Liver (tissue), 9 donors: ENCODE results near the gene TTC28. TPM values are rescaled to one million over a fixed set of nuclear protein-coding genes. Genes with fewer than 3 reads are reported as not detected.

Source experiments
- DNase-seq: peaks from one replicate; pipeline ENCODE4 v3.0.0-alpha.2; 2017; ENCODE audit warnings: low spot score
- H3K27ac ChIP-seq, 2 donors: one replicate each; pipeline ENCODE4 v1.7.0; 2013; ENCODE audit warnings: inconsistent platforms in 2 of 2, low read length in 2 of 2, control low read depth in 1 of 2, low read depth in 1 of 2, mild to moderate bottlenecking in 1 of 2
- H3K27me3 ChIP-seq, 4 donors: one replicate each; pipeline versions ENCODE4 v1.6.1 to v1.7.0; 2013; ENCODE audit warnings: low read length in 3 of 4, inconsistent platforms in 1 of 4, mild to moderate bottlenecking in 1 of 4, moderate library complexity in 1 of 4; ENCODE audit not compliant: control insufficient read depth in 4 of 4, insufficient read depth in 4 of 4
- H3K36me3 ChIP-seq, 4 donors: one replicate each; pipeline versions ENCODE4 v1.6.1 to v1.7.0; 2013; ENCODE audit warnings: low read length in 3 of 4, mild to moderate bottlenecking in 3 of 4, low read depth in 1 of 4, moderate library complexity in 1 of 4; ENCODE audit not compliant: control insufficient read depth in 4 of 4, insufficient read depth in 3 of 4
- H3K4me1 ChIP-seq, 4 donors: one replicate each; pipeline versions ENCODE4 v1.6.1 to v1.7.0; 2013; ENCODE audit warnings: low read length in 3 of 4, mild to moderate bottlenecking in 3 of 4, moderate library complexity in 1 of 4; ENCODE audit not compliant: control insufficient read depth in 4 of 4, insufficient read depth in 4 of 4
- H3K4me3 ChIP-seq, 3 donors: one replicate each; pipeline versions ENCODE4 v1.6.1 to v1.7.0; 2013; ENCODE audit warnings: low read length in 3 of 3, control low read depth in 1 of 3, low read depth in 1 of 3, mild to moderate bottlenecking in 1 of 3
- H3K9ac ChIP-seq, 2 donors: one replicate each; pipeline ENCODE4 v1.7.0; 2013; ENCODE audit warnings: low read length in 2 of 2, mild to moderate bottlenecking in 2 of 2, moderate library complexity in 2 of 2, control low read depth in 1 of 2, low read depth in 1 of 2
- H3K9me3 ChIP-seq, 4 donors: one replicate each; pipeline versions ENCODE4 v1.6.1 to v1.7.0; 2013; ENCODE audit warnings: low read length in 3 of 4; ENCODE audit not compliant: control insufficient read depth in 4 of 4
- CTCF ChIP-seq: fragments of 150-350 bp; IDR thresholded peaks from 2 replicates; pipeline ENCODE4 v1.5.1; 2017; ENCODE audit warnings: improper control_type of control experiment, low read depth, low read length; ENCODE audit not compliant: missing input control
- EGR1 ChIP-seq, 2 donors: IDR thresholded peaks; 2 replicates each; pipeline ENCODE4 v1.6.1; 2016 to 2018; ENCODE audit warnings: antibody characterized with exemption in 2 of 2, low read depth in 2 of 2
- FOXA2 ChIP-seq: IDR thresholded peaks from 2 replicates; pipeline ENCODE4 v1.6.1; 2016; ENCODE audit warnings: antibody characterized with exemption
- GABPA ChIP-seq, 2 donors: IDR thresholded peaks in 1 of 2; conservative IDR thresholded peaks in 1 of 2; 2 replicates each; pipeline ENCODE4 v1.6.1; 2016; ENCODE audit warnings: antibody characterized with exemption in 2 of 2, mild to moderate bottlenecking in 1 of 2, moderate library complexity in 1 of 2
- HNF4A ChIP-seq, 2 donors: conservative IDR thresholded peaks; 2 replicates each; pipeline ENCODE4 v1.6.1; 2016; ENCODE audit warnings: antibody characterized with exemption in 2 of 2, mild to moderate bottlenecking in 2 of 2
- JUND ChIP-seq, 2 donors: IDR thresholded peaks; 2 replicates each; pipeline ENCODE4 v1.6.1; 2016; ENCODE audit warnings: antibody characterized with exemption in 2 of 2
- RAD21 ChIP-seq, 2 donors: IDR thresholded peaks; 2 replicates each; pipeline ENCODE4 v1.6.1; 2016; ENCODE audit warnings: antibody characterized with exemption in 2 of 2, mild to moderate bottlenecking in 2 of 2
- REST ChIP-seq: IDR thresholded peaks from 2 replicates; pipeline ENCODE4 v1.6.1; 2016; ENCODE audit warnings: antibody characterized with exemption, mild to moderate bottlenecking
- RXRA ChIP-seq, 2 donors: IDR thresholded peaks; 2 replicates each; pipeline ENCODE4 v1.6.1; 2017 to 2018; ENCODE audit warnings: antibody characterized with exemption in 2 of 2, mild to moderate bottlenecking in 1 of 2
- SP1 ChIP-seq: IDR thresholded peaks from 2 replicates; pipeline ENCODE4 v1.6.1; 2018; ENCODE audit warnings: antibody characterized with exemption, mild to moderate bottlenecking
- TAF1 ChIP-seq: conservative IDR thresholded peaks from 2 replicates; pipeline ENCODE4 v1.6.1; 2016; ENCODE audit warnings: antibody characterized with exemption, mild to moderate bottlenecking
- ZBTB33 ChIP-seq: IDR thresholded peaks from 2 replicates; pipeline ENCODE4 v1.6.1; 2016; ENCODE audit warnings: antibody characterized with exemption
- WGBS: extraction: QIAGEN DNeasy Blood & Tissue Kit; methylation state at CpG from one replicate; pipeline ENCODE4 v1.1.7; 2013; 5-methylcytosine and 5-hydroxymethylcytosine counted together
- polyA plus RNA-seq, 2 donors: library from polyadenylated mRNA; stranded (reverse) in 1 of 2; unstranded in 1 of 2; fragments of 200-250 nt in 1 of 2; fragments of >200 nt in 1 of 2; fragmentation: Nextera tagmentation in 1 of 2; extraction: Ambion mirVana in 1 of 2; gene quantifications; one replicate each; pipeline versions ENCODE4 v1.2.1 to v1.2.3, GENCODE V29; 2013 to 2015
- total RNA-seq, 2 donors: library from RNA; depleted of rRNA; stranded (reverse); fragments of >200 nt; gene quantifications; one replicate each; pipeline ENCODE4 v1.2.3, GENCODE V29; 2014
- TF ChIP-seq, protein P1 (sequence below): IDR thresholded peaks from 2 replicates; pipeline ENCODE4 v1.6.1; 2016; ENCODE audit warnings: antibody characterized with exemption
- TF ChIP-seq, protein P2 (sequence below): IDR thresholded peaks from 2 replicates; pipeline ENCODE4 v1.6.1; 2016; ENCODE audit warnings: antibody characterized with exemption
- donor health status: healthy.
- donor health status: healthy.
- donor health status: healthy.
- donor health status: healthy.
- donor health status: healthy.

TTC28 gene
- total and polyA plus RNA-seq, 4 donors: 4.2 to 19.4 (median 5.9) TPM

GRCh38 chr22:28175730-28176492 lies 503.7 kb downstream of the TTC28 start:
- Histone ChIP-seq H3K36me3 (no peaks in the 10 kb centered on the region), H3K9ac (no peak overlapping the region), H3K4me1 (no peaks in the 10 kb centered on the region), H3K9me3 (no peaks in the 10 kb centered on the region), H3K27me3 (no peaks in the 10 kb centered on the region), H3K27ac (no peak overlapping the region), H3K4me3 (no peak overlapping the region)
- WGBS: 94% methylated on average over 4 of the region's 4 CpGs
- no peak for DNase-seq
- TF ChIP-seq RAD21 (IDR thresholded peaks at IDR 0.05) (no peak), TAF1 (no peak), ZBTB33 (no peak), REST (no peak), FOXA2 (no peak), HNF4A (conservative IDR thresholded peaks at IDR 0.05) (no peak), EGR1 (IDR thresholded peaks at IDR 0.05; ENCODE audit: low read depth in 2 of 2) (no peak), GABPA (IDR thresholded peaks at IDR 0.05 in 1 of 2, conservative IDR thresholded peaks at IDR 0.05 in 1 of 2) (no peak)
- TF ChIP-seq, protein P1, sequence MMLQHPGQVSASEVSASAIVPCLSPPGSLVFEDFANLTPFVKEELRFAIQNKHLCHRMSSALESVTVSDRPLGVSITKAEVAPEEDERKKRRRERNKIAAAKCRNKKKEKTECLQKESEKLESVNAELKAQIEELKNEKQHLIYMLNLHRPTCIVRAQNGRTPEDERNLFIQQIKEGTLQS: no peak
- TF ChIP-seq, protein P2, sequence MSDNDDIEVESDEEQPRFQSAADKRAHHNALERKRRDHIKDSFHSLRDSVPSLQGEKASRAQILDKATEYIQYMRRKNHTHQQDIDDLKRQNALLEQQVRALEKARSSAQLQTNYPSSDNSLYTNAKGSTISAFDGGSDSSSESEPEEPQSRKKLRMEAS: no peak

DNA sequence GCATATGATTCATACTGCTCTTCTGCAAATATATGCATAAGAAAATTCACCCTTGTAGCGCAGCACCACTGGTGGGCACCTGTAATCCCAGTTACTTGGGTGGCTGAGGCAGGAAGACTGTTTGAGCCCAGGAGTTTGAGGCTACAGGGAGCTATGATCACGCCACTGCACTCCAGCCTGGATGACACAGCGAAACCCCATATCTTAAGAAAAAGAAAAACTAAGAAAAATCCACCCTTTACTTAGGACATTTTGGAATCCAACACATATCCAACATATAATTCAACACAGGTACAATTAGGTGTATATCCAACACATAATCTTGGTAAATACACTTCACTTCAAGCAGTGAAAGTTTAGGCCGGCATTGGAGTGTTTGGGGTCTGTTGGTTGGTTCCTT lies 505.1 kb downstream of the TTC28 start:
- no peaks in the 10 kb centered on the region for H3K9me3 ChIP-seq
- H3K9ac ChIP-seq: no peak overlapping the region
- WGBS: 98% methylated on average over 4 of the region's 4 CpGs

More for the DNA sequence above, 505.1 kb downstream of the TTC28 start:
- no peaks in the 10 kb centered on the region for H3K27me3 ChIP-seq
- no peak overlapping the region for H3K4me3 ChIP-seq
- no peak overlapping the region for H3K27ac ChIP-seq
- no peaks in the 10 kb centered on the region for H3K4me1 ChIP-seq
- TF ChIP-seq SP1 (no peak), RXRA (IDR thresholded peaks at IDR 0.05) (no peak), JUND (IDR thresholded peaks at IDR 0.05) (no peak), RAD21 (IDR thresholded peaks at IDR 0.05) (no peak), FOXA2 (no peak), GABPA (IDR thresholded peaks at IDR 0.05 in 1 of 2, conservative IDR thresholded peaks at IDR 0.05 in 1 of 2) (no peak), CTCF (no peak), TAF1 (no peak)
- DNase-seq: no peak
- no peaks in the 10 kb centered on the region for H3K36me3 ChIP-seq
